Endodermal cell (in vitro differentiated cells): Measurements from ENCODE around the gene PSMD8. TPM values are rescaled to one million over a fixed set of nuclear protein-coding genes. Genes with fewer than 3 reads are reported as not detected.
"Not testable (repeated sequence)": the region's sequence is repeated elsewhere in the genome, so short reads cannot be mapped to it uniquely, and the experiment has no call there.

ENCODE experiments used
- DNase-seq: peaks from one replicate; pipeline ENCODE4 v3.0.0-alpha.2; 2017
- H3K27ac ChIP-seq: 2 replicates; pipeline ENCODE4 v1.5.1; 2013; ENCODE audit warnings: mild to moderate bottlenecking, low read depth, low read length, moderate library complexity
- H3K27me3 ChIP-seq: 2 replicates; pipeline ENCODE4 v1.6.1; 2013; ENCODE audit warnings: mild to moderate bottlenecking, low read length, moderate library complexity; ENCODE audit not compliant: insufficient read depth, control insufficient read depth, poor library complexity, severe bottlenecking
- H3K36me3 ChIP-seq: 2 replicates; pipeline ENCODE4 v1.7.0; 2013; ENCODE audit warnings: mild to moderate bottlenecking, low read length, moderate library complexity; ENCODE audit not compliant: control insufficient read depth, insufficient read depth
- H3K4me1 ChIP-seq: one replicate; pipeline ENCODE4 v1.7.0; 2013; ENCODE audit warnings: low read length; ENCODE audit not compliant: control insufficient read depth, insufficient read depth
- H3K4me3 ChIP-seq: 2 replicates; pipeline ENCODE4 v1.5.1; 2013; ENCODE audit warnings: mild to moderate bottlenecking, low read length, moderate library complexity
- H3K9ac ChIP-seq: 2 replicates; pipeline ENCODE4 v1.6.1; 2013; ENCODE audit warnings: mild to moderate bottlenecking, low read length, moderate library complexity; ENCODE audit not compliant: poor library complexity, severe bottlenecking; ENCODE audit errors: extremely low read depth
- H3K9me3 ChIP-seq: 2 replicates; pipeline ENCODE4 v1.6.1; 2013; ENCODE audit warnings: mild to moderate bottlenecking, low read length, moderate library complexity; ENCODE audit not compliant: control insufficient read depth
- H3K27ac Mint-ChIP-seq: 2 replicates; pipeline ENCODE4 v1.8.0; 2020; ENCODE audit warnings: mixed read lengths
- H3K27me3 Mint-ChIP-seq: 2 replicates; pipeline ENCODE4 v1.8.0; 2021; ENCODE audit warnings: mild to moderate bottlenecking, mixed read lengths; ENCODE audit not compliant: insufficient read depth
- H3K36me3 Mint-ChIP-seq: 2 replicates; pipeline ENCODE4 v1.8.0; 2020; ENCODE audit warnings: low read depth, mixed read lengths
- H3K4me1 Mint-ChIP-seq: 2 replicates; pipeline ENCODE4 v1.8.0; 2020; ENCODE audit warnings: mixed read lengths
- H3K4me3 Mint-ChIP-seq: 2 replicates; pipeline ENCODE4 v1.8.0; 2020; ENCODE audit warnings: mild to moderate bottlenecking, moderate library complexity, mixed read lengths
- H3K9me3 Mint-ChIP-seq: 2 replicates; pipeline ENCODE4 v1.8.0; 2020; ENCODE audit warnings: mild to moderate bottlenecking, mixed read lengths
- WGBS, 2 experiments: methylation state at CpG; one replicate each; pipeline versions ENCODE4 v1.1.5 to v1.1.7; 2013; ENCODE audit warnings: missing lambda C conversion rate in 2 of 2, mixed read lengths in 1 of 2; ENCODE audit not compliant: insufficient coverage in 1 of 2, insufficient read length in 1 of 2; 5-methylcytosine and 5-hydroxymethylcytosine counted together
- total RNA-seq, 2 donors: library from RNA; stranded (reverse); fragmentation: NEBNext Ultra II Directional in 1 of 2; extraction: Animal tissue kit (Norgen Biotek cat#: 25700) in 1 of 2; gene quantifications; 2 replicates in 1 of 2; 3 replicates in 1 of 2; pipeline ENCODE4 v1.2.1, GENCODE V29; 2021
- TF ChIP-seq, protein P1 (sequence below): fragments of 200-600 bp; sonication (generic); conservative IDR thresholded peaks from 2 replicates; pipeline ENCODE4 v1.5.0; 2021; ENCODE audit warnings: antibody characterized with exemption, mild to moderate bottlenecking

The PSMD8 gene
- total RNA-seq, 2 donors from 2014 or later, result 168 to 178 TPM

DNA sequence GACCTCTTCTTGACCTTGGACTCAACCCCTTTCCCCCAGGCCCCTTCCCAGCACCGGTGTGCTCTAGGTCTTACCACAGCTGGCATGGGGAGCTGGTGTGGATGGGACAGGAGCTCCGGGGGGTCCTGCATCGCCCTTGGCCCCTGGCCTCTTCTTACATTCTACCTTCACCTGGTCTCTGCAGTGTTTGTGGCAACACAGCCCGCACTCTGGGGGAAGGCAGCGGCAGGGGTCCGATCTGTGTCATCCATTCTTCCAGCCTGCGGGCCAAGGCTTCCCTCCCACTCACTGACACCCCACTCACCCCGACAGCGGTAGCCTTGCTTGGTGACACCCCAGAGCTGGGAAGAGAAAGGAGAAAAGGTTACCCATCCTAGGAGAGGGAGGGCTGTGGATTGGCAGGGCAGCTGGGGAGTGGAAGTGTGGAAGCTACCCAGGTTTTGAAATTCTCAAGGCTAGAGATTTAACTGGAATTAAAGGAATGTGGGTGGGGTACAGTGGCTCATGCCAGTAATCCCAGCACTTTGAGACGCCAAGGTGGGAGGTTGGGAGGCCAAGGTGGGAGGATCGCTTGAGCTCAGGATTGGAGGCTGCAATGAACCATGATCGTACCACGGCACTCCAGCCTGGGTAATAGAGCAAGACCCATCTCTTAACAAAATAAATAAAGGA is 36.8 kb downstream of the PSMD8 start:
- WGBS, 2 experiments, result 93 to 100% methylated on average over 2 to 11 of the region's 13 CpGs
- H3K9me3 Mint-ChIP-seq, result no peaks in the 10 kb centered on the region
- H3K27me3 Mint-ChIP-seq, result peaks cover 33% of the 10 kb centered on the region

DNA sequence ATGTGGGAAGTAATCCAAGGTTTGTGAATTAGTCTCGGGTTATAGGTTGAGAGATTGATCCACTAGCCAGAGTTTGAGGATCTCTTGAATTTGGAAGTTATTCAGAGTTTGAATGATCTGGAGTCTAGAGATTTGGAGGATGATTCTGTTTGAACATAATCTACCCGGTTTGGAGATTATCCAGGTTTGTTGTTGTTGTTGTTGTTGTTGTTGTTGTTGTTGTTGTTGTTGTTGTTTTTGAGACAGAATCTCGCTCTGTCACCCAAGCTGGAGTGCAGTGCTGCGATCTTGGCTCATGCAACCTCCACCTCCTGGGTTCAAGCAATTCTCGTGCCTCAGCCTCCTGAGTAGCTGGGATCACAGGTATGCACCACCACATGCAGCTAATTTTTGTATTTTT is 37.5 kb downstream of the PSMD8 start:
- H3K9me3 ChIP-seq, H3K4me1 Mint-ChIP-seq, H3K27ac ChIP-seq, H3K27ac Mint-ChIP-seq, H3K9me3 Mint-ChIP-seq, H3K9ac ChIP-seq, H3K4me1 ChIP-seq, H3K36me3 Mint-ChIP-seq, H3K4me3 ChIP-seq, H3K36me3 ChIP-seq, H3K4me3 Mint-ChIP-seq, DNase-seq: not testable (repeated sequence)
- peaks cover 33% of the 10 kb centered on the region for H3K27me3 Mint-ChIP-seq
- peaks cover 24% of the 10 kb centered on the region for H3K27me3 ChIP-seq
- WGBS, 2 experiments, result 85 to 89% methylated on average over 3 to 5 of the region's 5 CpGs

More for the DNA sequence above, 36.8 kb downstream of the PSMD8 start:
- Histone ChIP-seq H3K27ac (no peak overlapping the region), H3K4me1 (no peaks in the 10 kb centered on the region), H3K9me3 (no peaks in the 10 kb centered on the region), H3K9ac (no peak overlapping the region), H3K36me3 (no peaks in the 10 kb centered on the region), H3K4me3 (no peak overlapping the region), H3K27me3 (peaks cover 24% of the 10 kb centered on the region)
- peaks cover 7% of the 10 kb centered on the region for H3K36me3 Mint-ChIP-seq
- no peaks in the 10 kb centered on the region for H3K4me1 Mint-ChIP-seq
- TF ChIP-seq, protein P1, sequence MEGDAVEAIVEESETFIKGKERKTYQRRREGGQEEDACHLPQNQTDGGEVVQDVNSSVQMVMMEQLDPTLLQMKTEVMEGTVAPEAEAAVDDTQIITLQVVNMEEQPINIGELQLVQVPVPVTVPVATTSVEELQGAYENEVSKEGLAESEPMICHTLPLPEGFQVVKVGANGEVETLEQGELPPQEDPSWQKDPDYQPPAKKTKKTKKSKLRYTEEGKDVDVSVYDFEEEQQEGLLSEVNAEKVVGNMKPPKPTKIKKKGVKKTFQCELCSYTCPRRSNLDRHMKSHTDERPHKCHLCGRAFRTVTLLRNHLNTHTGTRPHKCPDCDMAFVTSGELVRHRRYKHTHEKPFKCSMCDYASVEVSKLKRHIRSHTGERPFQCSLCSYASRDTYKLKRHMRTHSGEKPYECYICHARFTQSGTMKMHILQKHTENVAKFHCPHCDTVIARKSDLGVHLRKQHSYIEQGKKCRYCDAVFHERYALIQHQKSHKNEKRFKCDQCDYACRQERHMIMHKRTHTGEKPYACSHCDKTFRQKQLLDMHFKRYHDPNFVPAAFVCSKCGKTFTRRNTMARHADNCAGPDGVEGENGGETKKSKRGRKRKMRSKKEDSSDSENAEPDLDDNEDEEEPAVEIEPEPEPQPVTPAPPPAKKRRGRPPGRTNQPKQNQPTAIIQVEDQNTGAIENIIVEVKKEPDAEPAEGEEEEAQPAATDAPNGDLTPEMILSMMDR, result no peak
- no peak overlapping the region for H3K27ac Mint-ChIP-seq
- no peak for DNase-seq
- no peak overlapping the region for H3K4me3 Mint-ChIP-seq

DNA sequence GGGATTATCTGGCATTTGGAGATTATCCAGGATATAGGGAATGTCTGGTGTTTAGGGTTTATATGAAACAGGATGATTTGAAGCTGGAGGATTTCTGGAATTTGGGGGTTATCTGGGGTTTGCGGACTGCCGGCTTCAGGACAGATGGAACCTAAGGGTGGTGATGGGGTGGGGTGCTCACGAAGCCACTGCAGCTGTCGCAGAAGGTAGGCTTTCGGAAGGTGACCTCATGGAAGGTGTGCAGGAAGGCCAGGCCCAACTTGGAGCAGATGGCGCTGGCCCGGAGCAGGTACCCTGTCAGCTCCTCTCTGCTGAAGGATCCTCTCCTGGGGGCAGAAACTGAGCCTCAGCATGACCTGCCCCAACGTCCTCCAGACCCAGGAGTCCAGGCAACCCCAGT is 38.1 kb downstream of the PSMD8 start:
- Mint-ChIP-seq H3K36me3 (peaks cover 1% of the 10 kb centered on the region), H3K4me1 (peaks cover 3% of the 10 kb centered on the region), H3K27me3 (peaks cover 35% of the 10 kb centered on the region), H3K4me3 (no peak overlapping the region), H3K9me3 (no peaks in the 10 kb centered on the region), H3K27ac (no peak overlapping the region)
- Histone ChIP-seq H3K4me3 (no peak overlapping the region), H3K27me3 (peaks cover 30% of the 10 kb centered on the region), H3K9ac (no peak overlapping the region), H3K4me1 (no peaks in the 10 kb centered on the region), H3K27ac (no peak overlapping the region), H3K36me3 (no peaks in the 10 kb centered on the region), H3K9me3 (no peaks in the 10 kb centered on the region)
- no peak for DNase-seq
- TF ChIP-seq, protein P1, result no peak
- WGBS, 2 experiments, result 60 to 91% methylated on average over 1 to 8 of the region's 8 CpGs

DNA sequence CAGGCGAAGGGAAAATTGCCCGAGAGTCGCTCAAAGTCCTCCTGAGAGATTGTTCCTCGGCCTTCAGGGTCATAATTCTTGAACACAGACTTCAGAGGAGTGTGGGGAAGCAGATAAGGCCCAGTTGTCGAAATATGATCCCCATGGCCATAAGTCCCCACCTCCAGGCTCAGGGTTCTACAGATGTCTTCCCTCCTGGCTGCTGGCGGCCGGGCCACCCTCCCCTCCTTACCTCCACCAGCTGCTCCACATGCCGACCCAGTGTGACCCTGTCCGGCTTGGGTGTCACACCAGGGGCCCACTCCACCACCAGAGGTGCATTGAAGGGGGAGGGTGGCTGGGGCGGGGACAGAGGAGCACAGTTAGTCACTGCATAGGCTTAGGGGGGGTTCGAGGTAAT is 38.6 kb downstream of the PSMD8 start:
- Mint-ChIP-seq H3K36me3 (peaks cover under 1% of the 10 kb centered on the region), H3K9me3 (no peaks in the 10 kb centered on the region), H3K4me3 (no peak overlapping the region), H3K27me3 (peaks cover 37% of the 10 kb centered on the region), H3K4me1 (peaks cover 5% of the 10 kb centered on the region), H3K27ac (no peak overlapping the region)
- no peak for DNase-seq
- H3K4me3 ChIP-seq, result no peak overlapping the region
- 77 to 90% methylated on average over 3 to 11 of the region's 11 CpGs for WGBS, 2 experiments
- no peaks in the 10 kb centered on the region for H3K4me1 ChIP-seq
- TF ChIP-seq, protein P1, result no peak
- H3K9me3 ChIP-seq, result no peaks in the 10 kb centered on the region
- no peak overlapping the region for H3K27ac ChIP-seq
- no peak overlapping the region for H3K9ac ChIP-seq
- H3K27me3 ChIP-seq, result peaks cover 35% of the 10 kb centered on the region
- no peaks in the 10 kb centered on the region for H3K36me3 ChIP-seq
